Caco-2 (cell line): Measurements from ENCODE around the gene BTBD9. TPM values are rescaled to one million over a fixed set of nuclear protein-coding genes. Genes with fewer than 3 reads are reported as not detected.
A peak's percentile ranks its signal among the peaks of the same experiment; 100 is the strongest.

Experiments
- BruUV-seq: library from RNA; stranded (reverse); fragments of 400-500 nt; replicated peaks from 2 replicates; lab custom pipeline; 2021; lab: Mats Ljungman, UMichigan
- CTCF ChIA-PET: fragments of 300-600 bp; sonication (Branson Sonifier 250); formaldehyde crosslinking; loops from one replicate; lab custom pipeline; 2022; ENCODE audit warnings: antibody characterized with exemption; lab: Charles Lee
- POLR2A ChIA-PET: fragments of 300-600 bp; sonication (Branson Sonifier 250); formaldehyde crosslinking; loops from one replicate; lab custom pipeline; 2022; ENCODE audit warnings: antibody characterized with exemption; lab: Charles Lee
- DNase-seq, 2 experiments: peaks; one replicate each; pipeline versions ENCODE4 v3.0.0 to v3.0.0-alpha.2; 2020 to 2022
- H3K27me3 ChIP-seq: replicated peaks from 2 replicates; pipeline ENCODE4 v1.6.0; 2011; ENCODE audit warnings: low read length; ENCODE audit not compliant: control insufficient read depth, insufficient read depth
- H3K36me3 ChIP-seq: 2 replicates; pipeline ENCODE4 v1.5.1; 2011; ENCODE audit warnings: low read length; ENCODE audit not compliant: control insufficient read depth, insufficient read depth
- H3K4me1 ChIP-seq: fragments of 250-450 bp; sonication (Bioruptor Pico); 2 replicates; pipeline ENCODE4 v1.5.1; 2020; ENCODE audit warnings: mild to moderate bottlenecking
- H3K4me3 ChIP-seq: 2 replicates; pipeline ENCODE4 v1.5.1; 2011; ENCODE audit warnings: low read depth, mild to moderate bottlenecking, control low read depth, low read length
- H3K9me3 ChIP-seq: fragments of 250-450 bp; sonication (Bioruptor Pico); 2 replicates; pipeline ENCODE4 v1.5.1; 2020; ENCODE audit warnings: mild to moderate bottlenecking, moderate library complexity
- H3K27ac Mint-ChIP-seq: one replicate; pipeline ENCODE4 v1.8.0; 2022; ENCODE audit warnings: mixed read lengths; ENCODE audit not compliant: unreplicated experiment
- H3K27me3 Mint-ChIP-seq: one replicate; pipeline ENCODE4 v1.8.0; 2022; ENCODE audit warnings: mixed read lengths; ENCODE audit not compliant: insufficient read depth, unreplicated experiment
- H3K36me3 Mint-ChIP-seq: one replicate; pipeline ENCODE4 v1.8.0; 2022; ENCODE audit warnings: mild to moderate bottlenecking, mixed read lengths; ENCODE audit not compliant: insufficient read depth, unreplicated experiment
- H3K4me1 Mint-ChIP-seq: one replicate; pipeline ENCODE4 v1.8.0; 2022; ENCODE audit warnings: low read depth, mixed read lengths; ENCODE audit not compliant: unreplicated experiment
- H3K4me3 Mint-ChIP-seq: one replicate; pipeline ENCODE4 v1.8.0; 2022; ENCODE audit warnings: mild to moderate bottlenecking, moderate library complexity, mixed read lengths; ENCODE audit not compliant: unreplicated experiment
- H3K9me3 Mint-ChIP-seq: one replicate; pipeline ENCODE4 v1.8.0; 2022; ENCODE audit warnings: mixed read lengths; ENCODE audit not compliant: unreplicated experiment
- CTCF ChIP-seq, 2 experiments: fragments of 200-600 bp in 1 of 2; IDR thresholded peaks; 1 replicate in 1 of 2; 2 replicates in 1 of 2; pipeline versions ENCODE4 v1.5.1 to v1.8.0; 2011 to 2022; ENCODE audit warnings: antibody characterized with exemption in 1 of 2, control low read depth in 1 of 2, inconsistent platforms in 1 of 2, low read depth in 1 of 2, low read length in 1 of 2, mild to moderate bottlenecking in 1 of 2, moderate library complexity in 1 of 2; ENCODE audit not compliant: insufficient read depth in 1 of 2, severe bottlenecking in 1 of 2, unreplicated experiment in 1 of 2
- intact Hi-C: fragments of 100-400 bp; cut with micrococcal nuclease; formaldehyde crosslinking; loops from one replicate; pipeline ENCODE4 v1.10.0; 2022; ENCODE audit not compliant: unreplicated experiment
- total RNA-seq: library from RNA; stranded (reverse); gene quantifications from 2 replicates; pipeline ENCODE4 v1.2.3, GENCODE V29; 2022

The BTBD9 gene
- total RNA-seq, 1 experiment from 2014 or later: 19.6 TPM

GRCh38 chr6:38141716-38142115, 498.0 kb downstream of the BTBD9 start:
- Mint-ChIP-seq H3K36me3 (peaks cover 21% of the 10 kb centered on the region), H3K4me3 (no peak overlapping the region), H3K9me3 (no peaks in the 10 kb centered on the region), H3K27me3 (no peaks in the 10 kb centered on the region), H3K27ac (no peak overlapping the region), H3K4me1 (peaks cover 30% of the 10 kb centered on the region)
- Histone ChIP-seq H3K4me1 (no peaks in the 10 kb centered on the region; the same call in 1 of the 2 replicates), H3K27me3 (no peaks in the 10 kb centered on the region), H3K4me3 (no peak overlapping the region), H3K36me3 (no peaks in the 10 kb centered on the region; the same call in 1 of the 2 replicates), H3K9me3 (no peaks in the 10 kb centered on the region)
- no peak for TF ChIP-seq CTCF (IDR thresholded peaks at IDR 0.05; ENCODE audit: insufficient read depth in 1 of 2, low read depth in 1 of 2, low read length in 1 of 2, severe bottlenecking in 1 of 2, unreplicated experiment in 1 of 2)
- intact Hi-C loops: no loop called here
- no peak for DNase-seq
- ChIA-PET POLR2A (no interaction called here), CTCF (no interaction called here)
- no TSS peak for BruUV-seq

DNA sequence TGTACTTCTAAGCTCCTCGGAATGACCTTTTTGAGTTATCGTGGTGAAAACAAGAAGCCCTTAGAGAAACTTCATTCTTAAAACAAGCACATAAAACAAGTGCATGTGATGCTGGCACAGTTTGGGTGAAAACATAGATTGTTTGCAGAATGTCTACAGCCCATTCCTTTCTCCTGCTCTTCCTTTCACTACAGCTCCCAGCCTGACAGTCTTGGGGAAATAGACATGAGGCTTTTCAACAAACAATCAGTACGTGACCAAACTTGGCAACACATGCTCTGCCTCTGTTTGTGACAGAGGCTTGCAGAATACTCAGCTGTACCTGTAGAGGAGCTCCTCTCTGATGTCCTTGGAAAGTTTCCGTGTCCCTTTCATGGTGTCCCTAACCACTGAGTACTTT, 498.6 kb downstream of the BTBD9 start:
- Mint-ChIP-seq H3K4me1 (peaks cover 30% of the 10 kb centered on the region), H3K27me3 (no peaks in the 10 kb centered on the region), H3K9me3 (no peaks in the 10 kb centered on the region), H3K27ac (no peak overlapping the region), H3K4me3 (no peak overlapping the region), H3K36me3 (peaks cover 21% of the 10 kb centered on the region)
- TF ChIP-seq CTCF (IDR thresholded peaks at IDR 0.05; ENCODE audit: insufficient read depth in 1 of 2, low read depth in 1 of 2, low read length in 1 of 2, severe bottlenecking in 1 of 2, unreplicated experiment in 1 of 2): no peak
- Histone ChIP-seq H3K9me3 (no peaks in the 10 kb centered on the region), H3K36me3 (no peaks in the 10 kb centered on the region; the same call in 1 of the 2 replicates), H3K27me3 (no peaks in the 10 kb centered on the region), H3K4me3 (no peak overlapping the region), H3K4me1 (no peaks in the 10 kb centered on the region; the same call in 1 of the 2 replicates)
- CTCF ChIA-PET: no interaction called here
- BruUV-seq: no TSS peak
- intact Hi-C loops: no loop called here
- no peak for DNase-seq
- POLR2A ChIA-PET: no interaction called here

DNA sequence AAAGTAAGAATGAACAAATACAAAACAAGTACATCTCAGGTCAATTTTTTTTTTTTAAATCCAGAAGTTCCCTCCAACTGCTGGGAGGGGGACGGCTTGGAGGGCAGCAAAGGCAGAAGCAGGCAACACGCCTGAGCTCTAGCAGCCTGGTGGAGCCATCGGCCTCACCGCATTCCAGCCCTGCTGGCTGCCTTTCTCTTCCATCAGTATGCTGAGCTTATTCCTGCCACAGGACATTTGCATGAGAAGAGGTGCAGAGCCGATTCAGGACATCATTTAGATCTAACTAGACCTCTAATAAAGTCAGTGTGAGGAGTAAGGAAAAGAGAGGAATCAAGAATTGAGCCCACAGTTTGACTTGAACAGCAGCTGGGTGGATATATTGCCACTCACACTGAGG, 501.4 kb downstream of the BTBD9 start:
- no TSS peak for BruUV-seq

More for the DNA sequence above, 501.4 kb downstream of the BTBD9 start:
- no peaks in the 10 kb centered on the region for H3K27me3 Mint-ChIP-seq
- ChIA-PET POLR2A (no interaction called here), CTCF (no interaction called here)
- H3K4me3 Mint-ChIP-seq: no peak overlapping the region
- no peak for TF ChIP-seq CTCF (IDR thresholded peaks at IDR 0.05; ENCODE audit: insufficient read depth in 1 of 2, low read depth in 1 of 2, low read length in 1 of 2, severe bottlenecking in 1 of 2, unreplicated experiment in 1 of 2)
- H3K9me3 Mint-ChIP-seq: no peaks in the 10 kb centered on the region
- peak overlapping the region; percentile 1 for H3K27ac Mint-ChIP-seq
- peaks cover 34% of the 10 kb centered on the region for H3K36me3 Mint-ChIP-seq
- Histone ChIP-seq H3K36me3 (peaks cover 1% of the 10 kb centered on the region; the same call in 1 of the 2 replicates), H3K4me1 (peaks cover 6% of the 10 kb centered on the region; the same call in 1 of the 2 replicates), H3K9me3 (no peaks in the 10 kb centered on the region), H3K4me3 (no peak overlapping the region), H3K27me3 (no peaks in the 10 kb centered on the region)
- intact Hi-C loops: no loop called here
- peaks cover 36% of the 10 kb centered on the region for H3K4me1 Mint-ChIP-seq
- DNase-seq: no peak
